Neural cell (in vitro differentiated cells): ENCODE results near the gene PARVA.

Experiments used
- EP300 ChIP-seq: fragments of 450-650 bp; conservative IDR thresholded peaks from 2 replicates; pipeline ENCODE4 v1.6.1; 2014; ENCODE audit warnings: antibody characterized with exemption, mild to moderate bottlenecking, moderate library complexity; ENCODE audit not compliant: poor library complexity, severe bottlenecking
- TF ChIP-seq, protein P1 (sequence below): fragments of 450-650 bp; IDR thresholded peaks from 2 replicates; pipeline ENCODE4 v1.5.1; 2014; ENCODE audit warnings: antibody characterized with exemption, mild to moderate bottlenecking, moderate library complexity; ENCODE audit not compliant: poor library complexity, severe bottlenecking

- TF ChIP-seq, protein P1, sequence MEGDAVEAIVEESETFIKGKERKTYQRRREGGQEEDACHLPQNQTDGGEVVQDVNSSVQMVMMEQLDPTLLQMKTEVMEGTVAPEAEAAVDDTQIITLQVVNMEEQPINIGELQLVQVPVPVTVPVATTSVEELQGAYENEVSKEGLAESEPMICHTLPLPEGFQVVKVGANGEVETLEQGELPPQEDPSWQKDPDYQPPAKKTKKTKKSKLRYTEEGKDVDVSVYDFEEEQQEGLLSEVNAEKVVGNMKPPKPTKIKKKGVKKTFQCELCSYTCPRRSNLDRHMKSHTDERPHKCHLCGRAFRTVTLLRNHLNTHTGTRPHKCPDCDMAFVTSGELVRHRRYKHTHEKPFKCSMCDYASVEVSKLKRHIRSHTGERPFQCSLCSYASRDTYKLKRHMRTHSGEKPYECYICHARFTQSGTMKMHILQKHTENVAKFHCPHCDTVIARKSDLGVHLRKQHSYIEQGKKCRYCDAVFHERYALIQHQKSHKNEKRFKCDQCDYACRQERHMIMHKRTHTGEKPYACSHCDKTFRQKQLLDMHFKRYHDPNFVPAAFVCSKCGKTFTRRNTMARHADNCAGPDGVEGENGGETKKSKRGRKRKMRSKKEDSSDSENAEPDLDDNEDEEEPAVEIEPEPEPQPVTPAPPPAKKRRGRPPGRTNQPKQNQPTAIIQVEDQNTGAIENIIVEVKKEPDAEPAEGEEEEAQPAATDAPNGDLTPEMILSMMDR = no peak
- TF ChIP-seq EP300 = no peak
Observed at GRCh38 chr11:12416552-12416951, 39.2 kb downstream of the PARVA start.
